ENCODE data around the gene LRMDA. TPM values are rescaled to one million over a fixed set of nuclear protein-coding genes. Genes with fewer than 3 reads are reported as not detected.

The LRMDA gene
- total and polyA plus RNA-seq, 7 donors, result 1.0 to 5.7 (median 2.5) TPM

DNA sequence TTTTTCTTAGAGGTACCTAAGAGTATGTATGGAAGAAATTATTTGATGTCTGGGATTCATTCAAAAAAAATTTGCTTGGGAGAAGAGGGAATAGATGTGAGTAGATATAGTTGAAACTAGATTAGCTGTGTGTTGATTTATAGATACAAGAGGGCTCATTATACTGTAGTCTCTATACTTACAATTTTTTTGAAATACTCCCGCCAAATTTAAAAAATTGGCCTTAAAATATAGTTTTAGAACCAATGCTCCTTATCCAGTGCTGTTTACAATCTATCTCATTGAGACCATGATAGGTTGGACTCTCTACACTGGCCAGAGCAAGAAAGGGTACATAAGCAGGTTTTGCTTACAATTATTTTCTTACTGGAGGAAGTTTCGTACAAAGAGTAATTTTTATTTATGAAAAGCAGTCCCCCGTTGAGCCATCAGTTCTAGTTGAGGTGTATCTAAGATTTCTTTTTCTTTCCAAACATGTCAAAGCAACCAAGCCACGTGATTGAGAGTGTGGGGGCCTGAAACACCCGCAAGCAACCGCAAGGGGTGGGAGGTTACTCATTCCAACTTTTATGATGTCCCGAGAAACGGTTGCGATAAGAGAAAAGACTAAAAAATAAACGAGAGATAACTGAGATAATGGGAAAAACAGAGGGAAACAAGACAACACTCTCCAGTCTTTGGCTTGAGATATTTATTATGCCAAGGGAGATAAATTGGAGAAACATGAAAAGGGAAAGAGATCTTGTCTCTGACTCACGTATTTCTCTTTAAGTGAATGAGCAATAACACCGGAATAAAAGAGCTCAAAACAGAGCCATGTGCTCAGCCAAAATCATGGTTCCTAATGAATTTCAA, 729.2 kb downstream of the LRMDA start:
- H3K4me1 ChIP-seq, result no peaks in the 10 kb centered on the region
- intact Hi-C loops (cut with DNase I), result no loop called here

GRCh38 chr10:76161301-76161582, 729.8 kb downstream of the LRMDA start:
- H3K27ac ChIP-seq, result no peak overlapping the region
- no peaks in the 10 kb centered on the region for H3K36me3 ChIP-seq (ENCODE audit: insufficient read depth in 1 of 2, low read depth in 1 of 2)
- ATAC-seq (no peak), DNase-seq (no peak)
- no peak overlapping the region for H3K4me3 ChIP-seq
- no peak for TF ChIP-seq CTCF (IDR thresholded peaks at IDR 0.05)
- no peaks in the 10 kb centered on the region for H3K27me3 ChIP-seq (ENCODE audit: insufficient read depth in 3 of 3, low read length in 2 of 3)
- no peaks in the 10 kb centered on the region for H3K4me1 ChIP-seq
- WGBS, 3 donors, result 71 to 78% (median 72%) methylated on average over 7 of the region's 7 CpGs
- intact Hi-C loops (cut with DNase I), result no loop called here
- no peaks in the 10 kb centered on the region for H3K9me3 ChIP-seq

More for the DNA sequence above, 729.2 kb downstream of the LRMDA start:
- Histone ChIP-seq H3K4me3 (no peak overlapping the region), H3K27me3 (ENCODE audit: insufficient read depth in 3 of 3, low read length in 2 of 3) (no peaks in the 10 kb centered on the region), H3K9me3 (no peaks in the 10 kb centered on the region), H3K36me3 (ENCODE audit: insufficient read depth in 1 of 2, low read depth in 1 of 2) (no peaks in the 10 kb centered on the region), H3K27ac (no peak overlapping the region)
- no peak for TF ChIP-seq CTCF (IDR thresholded peaks at IDR 0.05)
- 74 to 81% (median 76%) methylated on average over 12 of the region's 12 CpGs for WGBS, 3 donors
- DNase-seq (no peak), ATAC-seq (no peak)

GRCh38 chr10:76168437-76168836, 737.0 kb downstream of the LRMDA start:
- no peak for DNase-seq
- intact Hi-C loops (cut with DNase I), result no loop called here
- Histone ChIP-seq H3K27ac (no peak overlapping the region), H3K4me1 (no peaks in the 10 kb centered on the region), H3K36me3 (ENCODE audit: insufficient read depth in 1 of 2, low read depth in 1 of 2) (no peaks in the 10 kb centered on the region), H3K4me3 (no peak overlapping the region), H3K9me3 (no peaks in the 10 kb centered on the region), H3K27me3 (ENCODE audit: insufficient read depth in 3 of 3, low read length in 2 of 3) (no peaks in the 10 kb centered on the region)
- 92 to 97% (median 95%) methylated on average over 1 of the region's 1 CpG for WGBS, 3 donors
- TF ChIP-seq CTCF (IDR thresholded peaks at IDR 0.05), result no peak
- ATAC-seq, result no peak

GRCh38 chr10:76169246-76169645, 737.8 kb downstream of the LRMDA start:
- Histone ChIP-seq H3K4me1 (no peaks in the 10 kb centered on the region), H3K4me3 (no peak overlapping the region), H3K36me3 (ENCODE audit: insufficient read depth in 1 of 2, low read depth in 1 of 2) (no peaks in the 10 kb centered on the region), H3K9me3 (no peaks in the 10 kb centered on the region), H3K27ac (no peak overlapping the region), H3K27me3 (ENCODE audit: insufficient read depth in 3 of 3, low read length in 2 of 3) (no peaks in the 10 kb centered on the region)
- WGBS, 3 donors, result 79 to 84% (median 82%) methylated on average over 2 of the region's 2 CpGs
- TF ChIP-seq CTCF (IDR thresholded peaks at IDR 0.05), result no peak
- ATAC-seq (no peak), DNase-seq (no peak)
- intact Hi-C loops (cut with DNase I), result no loop called here

- DNase-seq (no peak), ATAC-seq (no peak)
- TF ChIP-seq CTCF (IDR thresholded peaks at IDR 0.05), result no peak
- Histone ChIP-seq H3K36me3 (ENCODE audit: insufficient read depth in 1 of 2, low read depth in 1 of 2) (no peaks in the 10 kb centered on the region), H3K9me3 (no peaks in the 10 kb centered on the region), H3K4me1 (no peaks in the 10 kb centered on the region), H3K27ac (no peak overlapping the region), H3K4me3 (no peak overlapping the region), H3K27me3 (ENCODE audit: insufficient read depth in 3 of 3, low read length in 2 of 3) (no peaks in the 10 kb centered on the region)
- intact Hi-C loops (cut with DNase I), result no loop called here
- WGBS, 3 donors, result 83 to 86% (median 85%) methylated on average over 2 of the region's 2 CpGs
Observed at GRCh38 chr10:76172020-76172419, 740.6 kb downstream of the LRMDA start.
